Erythroblast (primary cell): ENCODE results near the gene COL4A2.

Experiments used
- DNase-seq, 2 experiments: peaks; one replicate each; lab custom pipeline; 2025; lab: John Stamatoyannopoulos, UW
- GATA1 ChIP-seq: IDR thresholded peaks from 2 replicates; pipeline ENCODE4 v1.6.1; 2011; ENCODE audit warnings: low read depth, mild to moderate bottlenecking, control low read depth, low read length, moderate library complexity
- POLR2A ChIP-seq: IDR thresholded peaks from 2 replicates; pipeline ENCODE4 v1.6.1; 2011; ENCODE audit warnings: mild to moderate bottlenecking, low read length

Gene COL4A2

GRCh38 chr13:110539894-110540293, 232.8 kb downstream of the COL4A2 start:
- DNase-seq, result no peak
- TF ChIP-seq POLR2A (no peak), GATA1 (no peak)

- DNase-seq, result no peak
- no peak for TF ChIP-seq POLR2A
- no peak for TF ChIP-seq GATA1
Measured at GRCh38 chr13:110540871-110541525, 233.9 kb downstream of the COL4A2 start.

- no peak for DNase-seq
- TF ChIP-seq GATA1 (no peak), POLR2A (no peak)
Measured at GRCh38 chr13:110541526-110541920, 234.4 kb downstream of the COL4A2 start.

GRCh38 chr13:110542169-110542796, 235.2 kb downstream of the COL4A2 start:
- DNase-seq, result no peak
- TF ChIP-seq POLR2A (no peak), GATA1 (no peak)

DNA sequence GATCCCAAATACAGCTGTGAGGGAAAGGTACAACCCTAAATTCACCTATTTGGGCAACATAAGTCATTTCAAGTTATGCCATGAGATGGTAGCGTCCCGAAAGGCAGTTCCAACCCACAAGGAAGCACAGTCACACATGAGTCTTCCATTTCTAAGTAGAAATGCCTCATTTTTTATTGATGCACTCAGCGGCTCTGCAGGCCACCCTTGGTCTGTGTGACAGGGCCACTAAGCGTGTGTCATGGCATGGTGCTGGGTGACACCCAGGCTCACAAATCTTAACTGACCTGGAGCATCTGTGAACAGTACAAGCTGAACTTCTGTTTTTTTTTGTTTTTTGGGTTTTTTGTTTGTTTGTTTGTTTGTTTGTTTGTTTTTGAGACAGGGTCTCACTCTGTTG, 239.3 kb downstream of the COL4A2 start:
- DNase-seq, result no peak
- no peak for TF ChIP-seq POLR2A
- TF ChIP-seq GATA1, result no peak

DNA sequence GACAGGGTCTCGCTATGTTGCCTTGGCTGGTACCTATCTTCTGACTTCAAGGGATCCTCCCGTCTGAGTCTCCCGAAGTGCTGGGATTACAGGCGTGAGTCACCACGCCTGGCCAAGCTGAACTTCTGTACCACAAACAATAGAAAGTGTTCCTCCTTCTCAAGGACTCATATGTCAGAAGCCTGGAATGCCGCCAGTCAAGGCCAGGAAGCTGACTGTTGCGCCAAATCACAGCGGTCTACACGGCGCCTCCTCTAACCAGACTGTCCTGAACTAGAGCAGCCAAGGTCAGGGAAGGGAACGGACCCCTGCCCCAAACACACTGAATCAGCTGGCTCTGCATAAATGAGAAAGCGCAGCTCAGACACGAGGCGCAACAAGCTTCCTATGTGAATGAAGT, 239.8 kb downstream of the COL4A2 start:
- no peak for DNase-seq
- TF ChIP-seq GATA1 (no peak), POLR2A (no peak)

- TF ChIP-seq POLR2A, result no peak
- TF ChIP-seq GATA1, result no peak
- no peak for DNase-seq
Measured at GRCh38 chr13:110548891-110549794, 242.1 kb downstream of the COL4A2 start.

DNA sequence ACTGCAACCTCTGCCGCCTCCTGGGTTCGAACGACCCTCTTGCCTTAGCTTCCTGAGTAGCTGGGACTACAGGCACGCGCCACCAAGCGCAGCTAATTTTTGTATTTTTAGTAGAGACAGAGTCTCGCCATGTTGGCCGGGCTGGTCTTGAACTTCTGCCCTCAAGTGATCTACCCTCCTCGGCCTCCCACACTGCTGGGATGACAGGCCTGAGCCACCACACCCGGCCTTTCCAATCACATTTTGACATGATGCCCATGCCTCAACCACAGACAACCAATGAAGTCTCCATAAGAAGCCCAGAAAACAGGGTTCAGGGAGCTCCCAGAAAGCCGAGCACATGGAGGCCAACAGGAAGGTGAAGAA, 242.7 kb downstream of the COL4A2 start:
- TF ChIP-seq POLR2A (no peak), GATA1 (no peak)
- DNase-seq, result no peak

DNA sequence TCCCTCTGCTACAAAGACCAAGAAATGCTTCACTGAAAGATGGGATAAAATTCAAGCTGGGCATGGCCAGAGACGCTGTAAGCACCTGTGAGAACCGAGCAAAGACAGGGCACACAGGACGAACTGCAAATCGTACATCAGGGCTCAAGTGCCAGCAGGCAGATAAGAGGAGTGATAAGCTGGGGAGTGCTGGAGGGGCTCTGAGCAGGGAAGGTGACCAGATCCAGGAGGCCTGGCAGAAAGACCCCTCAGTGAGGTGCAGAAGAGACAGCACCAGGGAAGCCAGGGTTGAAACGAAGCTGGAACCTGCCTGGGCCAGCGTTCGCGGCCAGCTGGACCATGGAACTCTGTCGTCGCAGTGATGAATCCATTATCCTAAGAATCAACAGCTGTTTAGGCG, 244.2 kb downstream of the COL4A2 start:
- TF ChIP-seq GATA1 (no peak), POLR2A (no peak)
- DNase-seq, result no peak

- TF ChIP-seq POLR2A (no peak), GATA1 (no peak)
- no peak for DNase-seq
Measured at GRCh38 chr13:110552767-110553166, 245.7 kb downstream of the COL4A2 start.

GRCh38 chr13:110553417-110553816, 246.3 kb downstream of the COL4A2 start:
- DNase-seq, result no peak
- TF ChIP-seq GATA1, result no peak
- no peak for TF ChIP-seq POLR2A

DNA sequence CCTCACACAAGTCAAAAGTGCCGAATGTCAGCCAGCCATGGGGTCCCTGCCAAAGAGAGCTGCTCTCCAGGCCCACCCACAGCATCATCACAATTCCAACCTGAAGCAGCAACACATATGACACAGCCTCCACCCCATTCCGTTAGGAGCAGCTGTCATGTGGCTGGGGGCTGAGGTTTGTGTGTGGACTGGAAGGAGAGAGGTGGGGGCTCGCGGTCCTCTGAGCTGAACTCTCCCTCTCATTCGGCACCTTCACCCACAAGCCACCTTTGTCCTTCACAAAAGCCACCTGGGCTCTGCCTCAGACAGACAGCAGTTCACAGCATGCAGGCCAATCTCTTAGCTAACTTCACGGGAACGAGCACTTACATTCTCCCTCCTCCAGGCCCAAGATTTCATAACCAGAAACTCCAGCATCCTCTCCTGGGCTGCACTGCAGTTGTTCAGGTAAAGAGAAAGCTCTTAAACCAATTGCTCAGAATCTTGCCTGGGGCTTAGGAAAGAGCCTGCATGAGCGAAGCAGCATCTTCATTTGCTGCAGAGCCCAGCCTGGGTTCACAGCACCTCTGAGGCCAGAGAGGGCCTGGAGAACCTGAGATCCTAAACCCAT, 247.2 kb downstream of the COL4A2 start:
- TF ChIP-seq GATA1 (no peak), POLR2A (no peak)
- no peak for DNase-seq

DNA sequence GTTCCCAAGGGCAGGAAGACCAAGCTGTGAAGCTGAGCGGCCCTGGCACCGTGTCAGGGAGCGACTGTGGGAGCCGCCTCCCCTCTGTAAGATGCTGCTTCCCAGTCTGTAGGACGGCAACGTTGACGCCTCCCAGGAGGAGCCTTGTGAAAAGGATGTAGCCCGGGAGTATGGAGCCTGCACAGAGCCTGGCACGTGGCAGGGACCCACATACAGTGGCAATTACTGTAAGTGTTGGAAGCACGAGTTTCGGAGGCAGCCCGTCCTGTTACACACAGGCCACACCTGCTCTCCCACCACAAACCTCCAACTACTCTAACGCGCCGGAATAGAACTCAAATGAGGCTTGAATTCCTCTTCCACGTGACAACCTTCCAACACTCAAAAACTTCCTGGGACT, 247.9 kb downstream of the COL4A2 start:
- DNase-seq, result no peak
- no peak for TF ChIP-seq POLR2A
- no peak for TF ChIP-seq GATA1
